Endodermal cell (in vitro differentiated cells): ENCODE measurements around the gene APIP. TPM values are rescaled to one million over a fixed set of nuclear protein-coding genes. Genes with fewer than 3 reads are reported as not detected.

ENCODE experiments used
- DNase-seq: peaks from one replicate; pipeline ENCODE4 v3.0.0-alpha.2; 2017
- H3K27ac ChIP-seq: 2 replicates; pipeline ENCODE4 v1.5.1; 2013; ENCODE audit warnings: mild to moderate bottlenecking, low read depth, low read length, moderate library complexity
- H3K27me3 ChIP-seq: 2 replicates; pipeline ENCODE4 v1.6.1; 2013; ENCODE audit warnings: mild to moderate bottlenecking, low read length, moderate library complexity; ENCODE audit not compliant: insufficient read depth, control insufficient read depth, poor library complexity, severe bottlenecking
- H3K36me3 ChIP-seq: 2 replicates; pipeline ENCODE4 v1.7.0; 2013; ENCODE audit warnings: mild to moderate bottlenecking, low read length, moderate library complexity; ENCODE audit not compliant: control insufficient read depth, insufficient read depth
- H3K4me1 ChIP-seq: one replicate; pipeline ENCODE4 v1.7.0; 2013; ENCODE audit warnings: low read length; ENCODE audit not compliant: control insufficient read depth, insufficient read depth
- H3K4me3 ChIP-seq: 2 replicates; pipeline ENCODE4 v1.5.1; 2013; ENCODE audit warnings: mild to moderate bottlenecking, low read length, moderate library complexity
- H3K9ac ChIP-seq: 2 replicates; pipeline ENCODE4 v1.6.1; 2013; ENCODE audit warnings: mild to moderate bottlenecking, low read length, moderate library complexity; ENCODE audit not compliant: poor library complexity, severe bottlenecking; ENCODE audit errors: extremely low read depth
- H3K9me3 ChIP-seq: 2 replicates; pipeline ENCODE4 v1.6.1; 2013; ENCODE audit warnings: mild to moderate bottlenecking, low read length, moderate library complexity; ENCODE audit not compliant: control insufficient read depth
- H3K27ac Mint-ChIP-seq: 2 replicates; pipeline ENCODE4 v1.8.0; 2020; ENCODE audit warnings: mixed read lengths
- H3K27me3 Mint-ChIP-seq: 2 replicates; pipeline ENCODE4 v1.8.0; 2021; ENCODE audit warnings: mild to moderate bottlenecking, mixed read lengths; ENCODE audit not compliant: insufficient read depth
- H3K36me3 Mint-ChIP-seq: 2 replicates; pipeline ENCODE4 v1.8.0; 2020; ENCODE audit warnings: low read depth, mixed read lengths
- H3K4me1 Mint-ChIP-seq: 2 replicates; pipeline ENCODE4 v1.8.0; 2020; ENCODE audit warnings: mixed read lengths
- H3K4me3 Mint-ChIP-seq: 2 replicates; pipeline ENCODE4 v1.8.0; 2020; ENCODE audit warnings: mild to moderate bottlenecking, moderate library complexity, mixed read lengths
- H3K9me3 Mint-ChIP-seq: 2 replicates; pipeline ENCODE4 v1.8.0; 2020; ENCODE audit warnings: mild to moderate bottlenecking, mixed read lengths
- WGBS, 2 experiments: methylation state at CpG; one replicate each; pipeline versions ENCODE4 v1.1.5 to v1.1.7; 2013; ENCODE audit warnings: missing lambda C conversion rate in 2 of 2, mixed read lengths in 1 of 2; ENCODE audit not compliant: insufficient coverage in 1 of 2, insufficient read length in 1 of 2; 5-methylcytosine and 5-hydroxymethylcytosine counted together
- total RNA-seq, 2 donors: library from RNA; stranded (reverse); fragmentation: NEBNext Ultra II Directional in 1 of 2; extraction: Animal tissue kit (Norgen Biotek cat#: 25700) in 1 of 2; gene quantifications; 2 replicates in 1 of 2; 3 replicates in 1 of 2; pipeline ENCODE4 v1.2.1, GENCODE V29; 2021
- TF ChIP-seq, protein P1 (sequence below): fragments of 200-600 bp; sonication (generic); conservative IDR thresholded peaks from 2 replicates; pipeline ENCODE4 v1.5.0; 2021; ENCODE audit warnings: antibody characterized with exemption, mild to moderate bottlenecking

APIP gene
- total RNA-seq, 2 donors from 2014 or later = 31.8 to 46.2 TPM

DNA sequence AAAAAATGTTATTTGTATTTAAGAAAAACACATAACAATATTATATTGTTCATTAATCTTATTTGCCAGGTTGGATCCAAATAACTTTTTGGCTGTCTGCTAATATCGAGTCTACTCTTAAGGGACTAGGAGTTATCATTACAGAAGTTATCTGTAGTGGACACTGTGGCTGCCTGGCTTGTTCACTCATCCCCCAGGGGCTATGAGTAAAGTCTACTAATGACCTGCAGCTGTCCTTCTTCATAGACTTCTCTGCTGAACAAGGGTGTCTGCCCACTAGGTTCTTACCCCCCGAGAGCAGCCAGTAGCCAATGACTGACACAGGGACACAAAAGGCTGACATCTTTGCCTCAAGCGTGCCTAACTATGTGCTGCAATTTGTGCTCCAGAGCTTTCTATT is 69.7 kb downstream of the APIP start:
- Mint-ChIP-seq H3K36me3 (no peaks in the 10 kb centered on the region), H3K27me3 (peaks cover 2% of the 10 kb centered on the region), H3K9me3 (no peaks in the 10 kb centered on the region), H3K4me3 (no peak overlapping the region), H3K27ac (no peak overlapping the region), H3K4me1 (peaks cover 2% of the 10 kb centered on the region)
- Histone ChIP-seq H3K4me3 (no peak overlapping the region), H3K9me3 (no peaks in the 10 kb centered on the region), H3K9ac (no peak overlapping the region), H3K27me3 (no peaks in the 10 kb centered on the region), H3K36me3 (no peaks in the 10 kb centered on the region), H3K4me1 (peaks cover 9% of the 10 kb centered on the region), H3K27ac (no peak overlapping the region)
- no peak for DNase-seq
- TF ChIP-seq, protein P1, sequence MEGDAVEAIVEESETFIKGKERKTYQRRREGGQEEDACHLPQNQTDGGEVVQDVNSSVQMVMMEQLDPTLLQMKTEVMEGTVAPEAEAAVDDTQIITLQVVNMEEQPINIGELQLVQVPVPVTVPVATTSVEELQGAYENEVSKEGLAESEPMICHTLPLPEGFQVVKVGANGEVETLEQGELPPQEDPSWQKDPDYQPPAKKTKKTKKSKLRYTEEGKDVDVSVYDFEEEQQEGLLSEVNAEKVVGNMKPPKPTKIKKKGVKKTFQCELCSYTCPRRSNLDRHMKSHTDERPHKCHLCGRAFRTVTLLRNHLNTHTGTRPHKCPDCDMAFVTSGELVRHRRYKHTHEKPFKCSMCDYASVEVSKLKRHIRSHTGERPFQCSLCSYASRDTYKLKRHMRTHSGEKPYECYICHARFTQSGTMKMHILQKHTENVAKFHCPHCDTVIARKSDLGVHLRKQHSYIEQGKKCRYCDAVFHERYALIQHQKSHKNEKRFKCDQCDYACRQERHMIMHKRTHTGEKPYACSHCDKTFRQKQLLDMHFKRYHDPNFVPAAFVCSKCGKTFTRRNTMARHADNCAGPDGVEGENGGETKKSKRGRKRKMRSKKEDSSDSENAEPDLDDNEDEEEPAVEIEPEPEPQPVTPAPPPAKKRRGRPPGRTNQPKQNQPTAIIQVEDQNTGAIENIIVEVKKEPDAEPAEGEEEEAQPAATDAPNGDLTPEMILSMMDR = no peak
- 99 to 100% methylated on average over 3 of the region's 3 CpGs for WGBS, 2 experiments

DNA sequence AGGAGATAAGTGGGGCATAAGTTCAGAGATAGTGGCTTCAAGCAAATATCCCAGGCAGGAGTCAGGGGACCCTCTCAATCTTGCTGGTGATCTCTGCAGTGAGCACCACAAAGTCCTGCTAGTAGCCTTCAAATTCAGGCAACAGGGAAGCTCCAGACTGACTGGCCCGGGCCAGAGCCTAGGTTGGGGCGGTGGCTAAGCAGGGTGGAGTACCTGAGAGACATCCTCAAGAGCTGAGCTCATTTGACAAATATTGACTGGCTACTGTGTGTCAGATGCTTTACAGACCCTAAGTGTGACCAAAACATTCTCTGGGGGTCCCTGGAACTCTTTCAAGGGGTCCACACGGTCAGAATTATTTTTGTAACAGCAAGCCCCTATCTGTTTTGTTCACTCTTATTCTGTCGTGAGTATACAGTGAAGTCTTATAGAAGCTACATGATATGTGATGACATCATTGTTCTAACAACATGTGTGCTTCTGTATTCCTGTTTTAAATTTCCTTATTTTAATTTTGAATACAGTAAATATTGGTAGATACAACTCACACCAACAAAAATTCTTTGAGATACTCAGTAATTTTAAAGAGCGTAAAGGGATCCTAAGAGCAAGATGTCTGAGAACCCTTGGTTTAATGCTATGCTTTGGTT is 71.6 kb downstream of the APIP start:
- H3K9me3 Mint-ChIP-seq = no peaks in the 10 kb centered on the region
- H3K36me3 Mint-ChIP-seq = no peaks in the 10 kb centered on the region
- WGBS, 2 experiments = 86 to 92% methylated on average over 1 to 5 of the region's 5 CpGs
- H3K36me3 ChIP-seq = peaks cover 3% of the 10 kb centered on the region
- H3K27me3 ChIP-seq = no peaks in the 10 kb centered on the region
- no peak overlapping the region for H3K4me3 ChIP-seq
- H3K4me3 Mint-ChIP-seq = no peak overlapping the region
- no peaks in the 10 kb centered on the region for H3K27me3 Mint-ChIP-seq
- TF ChIP-seq, protein P1 = no peak
- no peak overlapping the region for H3K9ac ChIP-seq
- H3K9me3 ChIP-seq = no peaks in the 10 kb centered on the region
- H3K27ac ChIP-seq = no peak overlapping the region
- no peaks in the 10 kb centered on the region for H3K4me1 ChIP-seq
- DNase-seq = peak; percentile 26
- no peaks in the 10 kb centered on the region for H3K4me1 Mint-ChIP-seq
- no peak overlapping the region for H3K27ac Mint-ChIP-seq

DNA sequence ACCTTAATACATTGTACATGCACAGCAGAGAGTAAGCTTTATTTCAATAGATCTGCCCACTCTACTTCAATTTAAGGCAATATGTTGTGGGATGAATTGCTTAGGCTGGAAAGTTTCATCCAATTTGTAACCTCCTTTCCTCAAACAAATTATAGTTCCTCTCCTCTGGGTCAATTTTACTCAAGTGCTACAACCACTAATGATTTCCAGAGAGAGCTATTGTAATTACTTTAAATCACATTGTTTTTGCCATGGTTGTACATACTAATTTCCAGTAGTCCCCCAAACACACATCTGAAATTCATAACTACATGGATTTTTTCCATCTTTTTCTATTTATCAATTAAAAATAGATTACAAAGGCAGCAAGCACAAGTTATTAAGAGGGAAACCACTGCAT is 72.9 kb downstream of the APIP start:
- Histone ChIP-seq H3K27ac (no peak overlapping the region), H3K4me1 (no peaks in the 10 kb centered on the region), H3K4me3 (no peak overlapping the region), H3K9me3 (no peaks in the 10 kb centered on the region), H3K9ac (no peak overlapping the region), H3K36me3 (peaks cover 3% of the 10 kb centered on the region), H3K27me3 (no peaks in the 10 kb centered on the region)
- no peaks in the 10 kb centered on the region for H3K27me3 Mint-ChIP-seq
- H3K4me3 Mint-ChIP-seq = no peak overlapping the region
- H3K27ac Mint-ChIP-seq = no peak overlapping the region
- no peaks in the 10 kb centered on the region for H3K4me1 Mint-ChIP-seq
- TF ChIP-seq, protein P1 = no peak
- H3K9me3 Mint-ChIP-seq = no peaks in the 10 kb centered on the region
- no peaks in the 10 kb centered on the region for H3K36me3 Mint-ChIP-seq
- DNase-seq = no peak
